HEK293T (cell line): ENCODE results near the gene APLN.

ENCODE experiments used
- ARNT ChIP-seq: fragments of 450-650 bp; IDR thresholded peaks from 2 replicates; pipeline ENCODE4 v1.6.1; 2017; ENCODE audit warnings: mild to moderate bottlenecking
- BHLHE40 ChIP-seq: fragments of 450-650 bp; IDR thresholded peaks from 2 replicates; pipeline ENCODE4 v1.6.1; 2016; ENCODE audit warnings: mild to moderate bottlenecking, moderate library complexity, borderline replicate concordance
- ELF4 ChIP-seq: fragments of 450-650 bp; IDR thresholded peaks from 2 replicates; pipeline ENCODE4 v1.6.1; 2017; ENCODE audit warnings: antibody characterized with exemption
- FOXA1 ChIP-seq: fragments of 450-650 bp; IDR thresholded peaks from 2 replicates; pipeline ENCODE4 v1.6.1; 2016; ENCODE audit warnings: mild to moderate bottlenecking
- FOXK2 ChIP-seq: fragments of 450-650 bp; IDR thresholded peaks from 2 replicates; pipeline ENCODE4 v1.6.1; 2016; ENCODE audit warnings: mild to moderate bottlenecking
- NFRKB ChIP-seq: fragments of 450-650 bp; IDR thresholded peaks from 2 replicates; pipeline ENCODE4 v1.6.1; 2016; ENCODE audit warnings: mild to moderate bottlenecking, moderate library complexity
- SP1 ChIP-seq: fragments of 450-650 bp; IDR thresholded peaks from 2 replicates; pipeline ENCODE4 v1.6.1; 2017
- SUZ12 ChIP-seq: fragments of 450-650 bp; IDR thresholded peaks from 2 replicates; pipeline ENCODE4 v1.6.1; 2016; ENCODE audit warnings: mild to moderate bottlenecking

DNA sequence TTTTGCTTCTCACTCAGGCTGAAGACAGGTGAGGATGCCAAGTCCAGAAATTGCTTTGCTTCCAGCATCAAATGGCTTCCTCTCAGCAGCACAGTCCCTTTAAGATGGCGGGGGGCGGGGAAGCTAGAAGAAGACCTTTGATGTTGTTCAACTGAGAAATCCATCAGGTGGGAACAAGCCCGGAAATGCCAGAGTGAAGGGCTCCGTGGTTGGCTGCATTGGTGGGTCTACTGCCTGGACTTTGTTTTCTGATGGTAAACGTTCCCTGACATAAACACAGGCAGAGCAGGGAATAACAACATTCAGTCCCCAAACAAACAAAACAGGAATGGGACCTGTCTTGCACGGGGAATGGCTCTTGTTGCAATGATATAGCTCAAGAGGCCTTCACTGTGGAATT lies 37.3 kb downstream of the APLN start:
- TF ChIP-seq SP1 (no peak), NFRKB (no peak), ARNT (no peak), FOXA1 (no peak), ELF4 (no peak), FOXK2 (no peak), BHLHE40 (no peak), SUZ12 (no peak)
